VCaP (cell line): ENCODE data around the gene ZNG1F.
"Not testable (repeated sequence)": the region's sequence is repeated elsewhere in the genome, so short reads cannot be mapped to it uniquely, and the experiment has no call there.

Experiments used
- H3K27ac ChIP-seq: fragments of 450-650 bp; 2 replicates; pipeline ENCODE4 v1.5.1; 2017
- CTCF ChIP-seq: fragments of 450-650 bp; conservative IDR thresholded peaks from 2 replicates; pipeline ENCODE4 v1.5.1; 2017; ENCODE audit warnings: mild to moderate bottlenecking, moderate library complexity

The ZNG1F gene

GRCh38 chr9:41189217-41189616 lies at the start of gene ZNG1F:
TSS of gene ZNG1F (minus strand) at chr9:41189317. CDS start at chr9:41189258, 59 bp downstream.
- H3K27ac ChIP-seq: not testable (repeated sequence)

- not testable (repeated sequence) for H3K27ac ChIP-seq
Observed at GRCh38 chr9:41237110-41237749, 48.1 kb upstream of the ZNG1F start.

- H3K27ac ChIP-seq: not testable (repeated sequence)
Observed at GRCh38 chr9:41236486-41237109, 47.5 kb upstream of the ZNG1F start.

- H3K27ac ChIP-seq: not testable (repeated sequence)
Observed at GRCh38 chr9:41234811-41235805, 46.0 kb upstream of the ZNG1F start.

GRCh38 chr9:41234221-41234620 lies 45.1 kb upstream of the ZNG1F start:
- H3K27ac ChIP-seq: not testable (repeated sequence)

GRCh38 chr9:41232326-41232725 lies 43.2 kb upstream of the ZNG1F start:
- H3K27ac ChIP-seq: not testable (repeated sequence)

- H3K27ac ChIP-seq: not testable (repeated sequence)
Observed at GRCh38 chr9:41230418-41230817, 41.3 kb upstream of the ZNG1F start.

GRCh38 chr9:41229408-41230401 lies 40.6 kb upstream of the ZNG1F start:
- no peak for TF ChIP-seq CTCF

GRCh38 chr9:41219831-41220230 lies 30.7 kb upstream of the ZNG1F start:
- H3K27ac ChIP-seq: not testable (repeated sequence)

More at GRCh38 chr9:41229408-41230401, 40.6 kb upstream of the ZNG1F start:
- no peak overlapping the region for H3K27ac ChIP-seq

GRCh38 chr9:41188439-41188838 lies 678 bp downstream of the ZNG1F start:
- H3K27ac ChIP-seq: not testable (repeated sequence)

- H3K27ac ChIP-seq: not testable (repeated sequence)
Observed at GRCh38 chr9:41174994-41175393, 14.1 kb downstream of the ZNG1F start.

GRCh38 chr9:41150116-41150515 lies 39.0 kb downstream of the ZNG1F start:
- H3K27ac ChIP-seq: not testable (repeated sequence)

GRCh38 chr9:41141878-41142277 lies 47.2 kb downstream of the ZNG1F start:
- not testable (repeated sequence) for H3K27ac ChIP-seq

- not testable (repeated sequence) for H3K27ac ChIP-seq
Observed at GRCh38 chr9:41128581-41128980, 60.5 kb downstream of the ZNG1F start, which contains the start of gene FOXD4L6. TSS of gene FOXD4L6 (minus strand) at chr9:41128681. CDS start at chr9:41128383, 298 bp downstream.

GRCh38 chr9:41126746-41127446 lies 62.2 kb downstream of the ZNG1F start:
- not testable (repeated sequence) for H3K27ac ChIP-seq

GRCh38 chr9:41125936-41126335 lies 63.2 kb downstream of the ZNG1F start:
- not testable (repeated sequence) for H3K27ac ChIP-seq

- H3K27ac ChIP-seq: not testable (repeated sequence)
Observed at GRCh38 chr9:41125109-41125658, 63.9 kb downstream of the ZNG1F start.
